Central memory CD8-positive, alpha-beta T cell (primary cell): ENCODE data around the gene MYO15A.

Experiments used
- ATAC-seq: fragments of 150-1000 bp; cut with Tn5 transposase; replicated peaks from 2 replicates; pipeline ENCODE4 v1.10.0; 2022; ENCODE audit warnings: mild to moderate bottlenecking, moderate FRiP score, moderate number of reproducible peaks; ENCODE audit not compliant: poor library complexity, severe bottlenecking; ENCODE audit errors: extremely low read depth
- DNase-seq, 2 donors: peaks; one replicate each; pipeline ENCODE4 v3.0.0; 2021; ENCODE audit warnings: low spot score in 2 of 2
- H3K27ac Mint-ChIP-seq: one replicate; pipeline ENCODE4 v1.8.0; 2022; ENCODE audit warnings: low read depth, mild to moderate bottlenecking, moderate library complexity, mixed read lengths
- H3K27me3 Mint-ChIP-seq: one replicate; pipeline ENCODE4 v1.8.0; 2022; ENCODE audit warnings: mixed read lengths
- H3K36me3 Mint-ChIP-seq: one replicate; pipeline ENCODE4 v1.8.0; 2022; ENCODE audit warnings: mild to moderate bottlenecking, moderate library complexity, mixed read lengths; ENCODE audit not compliant: insufficient read depth
- H3K4me1 Mint-ChIP-seq: one replicate; pipeline ENCODE4 v1.8.0; 2022; ENCODE audit warnings: mixed read lengths
- H3K4me3 Mint-ChIP-seq: one replicate; pipeline ENCODE4 v1.8.0; 2022; ENCODE audit warnings: mild to moderate bottlenecking, moderate library complexity, mixed read lengths
- H3K9me3 Mint-ChIP-seq: one replicate; pipeline ENCODE4 v1.8.0; 2022; ENCODE audit warnings: mixed read lengths

MYO15A gene

DNA sequence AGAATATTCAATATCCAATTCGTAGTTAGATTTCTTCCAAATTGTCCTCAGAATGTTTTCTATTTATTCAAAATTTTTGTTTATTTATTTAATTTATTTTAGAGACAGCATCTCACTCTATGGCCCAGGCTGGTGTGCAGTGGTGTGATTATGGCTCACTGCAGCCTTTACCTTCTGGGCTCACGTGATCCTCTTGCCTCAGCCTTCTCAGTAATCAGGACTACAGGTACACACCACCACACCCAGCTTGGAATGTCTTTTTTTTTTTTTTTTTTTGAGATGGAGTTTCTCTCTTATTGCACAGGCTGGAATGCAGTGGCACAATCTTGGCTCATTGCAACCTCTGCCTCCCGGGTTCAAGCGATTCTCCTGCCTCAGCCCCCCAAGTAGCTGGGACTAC lies 24.3 kb upstream of the MYO15A start:
- ATAC-seq (no peak), DNase-seq (no peak)
- Mint-ChIP-seq H3K27me3 (peaks cover 19% of the 10 kb centered on the region), H3K27ac (no peak overlapping the region), H3K36me3 (peaks cover 8% of the 10 kb centered on the region), H3K9me3 (no peaks in the 10 kb centered on the region), H3K4me3 (no peak overlapping the region), H3K4me1 (peaks cover 19% of the 10 kb centered on the region)

DNA sequence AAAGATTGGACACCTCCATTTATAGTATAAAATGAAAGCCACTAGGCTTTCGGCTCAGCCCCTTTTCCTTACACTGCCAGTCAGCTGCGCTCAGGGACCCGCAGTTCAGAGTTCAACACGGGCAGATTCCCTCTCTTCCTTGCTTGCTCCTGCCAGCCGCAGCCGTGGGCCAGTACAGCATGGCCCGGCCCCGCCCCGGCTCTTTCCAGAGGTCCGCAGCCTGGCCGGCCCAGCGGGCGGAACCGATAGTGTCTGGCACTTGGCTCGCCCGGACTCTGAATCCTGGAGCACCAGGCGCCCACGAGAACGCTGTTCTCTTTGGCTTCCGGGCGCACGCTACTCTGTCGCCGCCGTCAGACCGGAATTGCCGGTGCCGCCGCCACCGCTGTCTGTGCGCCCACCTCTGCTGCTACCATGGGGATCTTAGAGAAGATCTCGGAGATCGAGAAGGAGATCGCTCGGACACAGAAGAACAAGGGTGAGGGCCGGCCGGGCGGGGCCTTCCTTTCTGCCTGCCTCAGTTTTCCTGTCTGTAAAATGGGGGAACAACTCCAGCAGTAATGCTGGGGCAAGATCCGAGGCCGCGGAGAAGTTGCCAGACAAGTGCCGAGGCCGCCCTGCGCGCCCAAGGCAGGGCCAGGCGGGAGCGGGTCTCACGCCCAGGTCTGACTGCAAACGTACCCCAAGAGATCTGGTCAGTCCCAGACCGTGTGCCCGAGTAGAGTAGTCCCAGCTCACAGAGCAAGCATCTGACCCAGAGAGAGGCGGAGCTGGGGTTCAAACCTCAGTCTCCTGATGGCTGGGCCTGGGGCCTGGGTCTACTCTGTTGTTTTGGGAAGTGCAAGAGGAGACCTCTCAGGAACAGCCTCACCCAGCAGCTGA lies 20.7 kb upstream of the MYO15A start, which contains the start of gene DRG2:
DRG2 (plus strand) TSS at position 339 of the 882 bp plus-strand sequence; CDS start at position 415, 76 bp downstream.
- H3K4me1 Mint-ChIP-seq: peaks cover 37% of the 10 kb centered on the region
- ATAC-seq: peak; percentile 88
- H3K9me3 Mint-ChIP-seq: no peaks in the 10 kb centered on the region
- H3K27me3 Mint-ChIP-seq: no peaks in the 10 kb centered on the region
- peak; percentile 84 to 91 for DNase-seq
- peaks cover 15% of the 10 kb centered on the region for H3K36me3 Mint-ChIP-seq
- H3K4me3 Mint-ChIP-seq: peak within 1 kb of the TSS; percentile 96
- peak within 1 kb of the TSS; percentile 99 for H3K27ac Mint-ChIP-seq

DNA sequence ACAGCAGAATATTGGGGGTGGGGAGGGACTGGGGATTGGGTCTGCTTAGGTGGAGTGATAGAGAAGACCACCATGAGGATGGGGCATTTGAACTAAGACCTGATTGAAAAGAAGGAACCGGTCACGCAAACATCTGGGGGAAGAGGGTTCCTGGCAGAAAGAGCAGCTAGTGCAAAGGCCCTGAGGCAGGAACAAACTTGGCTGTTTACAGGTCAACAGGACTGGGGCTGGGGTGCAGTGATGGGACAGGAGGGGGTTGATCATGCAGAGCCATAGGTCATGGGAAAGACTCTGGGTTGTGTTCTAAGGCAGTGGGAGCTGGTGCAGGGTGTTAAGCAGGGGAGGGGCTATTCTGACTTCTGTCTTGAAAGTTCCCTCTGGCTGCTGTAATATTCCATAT lies 18.9 kb upstream of the MYO15A start:
- no peak for ATAC-seq

DNA sequence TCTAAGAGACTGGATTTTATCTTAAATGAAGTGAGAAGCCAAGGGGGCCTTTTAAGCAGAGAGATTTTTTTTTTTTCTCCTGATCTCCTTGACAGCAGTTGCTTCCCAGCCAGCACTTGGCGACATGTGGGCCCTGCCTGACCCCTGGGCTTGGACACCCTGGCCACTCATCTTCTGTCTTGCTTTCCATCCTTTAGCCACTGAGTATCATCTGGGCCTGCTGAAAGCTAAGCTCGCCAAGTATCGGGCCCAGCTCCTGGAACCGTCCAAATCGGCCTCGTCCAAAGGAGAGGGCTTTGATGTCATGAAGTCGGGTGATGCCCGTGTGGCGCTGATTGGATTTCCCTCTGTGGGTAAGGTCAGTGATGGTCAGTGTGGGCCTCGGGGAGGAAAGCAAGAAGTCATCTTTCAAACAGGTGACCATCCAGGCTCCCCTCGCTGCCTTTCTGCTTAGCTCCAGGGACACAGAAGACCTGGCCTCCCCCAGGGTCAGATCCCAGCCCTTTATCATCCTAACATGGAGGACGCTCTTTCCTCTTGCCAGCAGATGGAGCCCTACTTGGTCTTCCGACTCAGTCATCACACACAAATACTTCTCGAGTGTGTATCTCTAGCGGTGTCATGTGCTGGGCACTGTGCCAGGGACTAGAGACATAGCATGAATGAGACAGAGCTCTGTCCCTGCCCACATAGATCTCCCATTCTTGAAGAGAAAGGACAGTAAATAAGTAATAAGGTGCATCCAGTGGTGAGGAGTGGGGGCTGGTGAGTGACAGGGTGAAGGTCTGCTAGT lies 14.7 kb upstream of the MYO15A start:
- H3K9me3 Mint-ChIP-seq: no peaks in the 10 kb centered on the region
- DNase-seq (no peak), ATAC-seq (no peak)
- H3K4me3 Mint-ChIP-seq: no peak overlapping the region
- H3K4me1 Mint-ChIP-seq: peaks cover 30% of the 10 kb centered on the region
- H3K27me3 Mint-ChIP-seq: no peaks in the 10 kb centered on the region
- no peak overlapping the region for H3K27ac Mint-ChIP-seq
- peaks cover 44% of the 10 kb centered on the region for H3K36me3 Mint-ChIP-seq

More for the DNA sequence above, 18.9 kb upstream of the MYO15A start:
- Mint-ChIP-seq H3K9me3 (no peaks in the 10 kb centered on the region), H3K4me1 (peaks cover 37% of the 10 kb centered on the region), H3K36me3 (peaks cover 29% of the 10 kb centered on the region), H3K27me3 (no peaks in the 10 kb centered on the region), H3K4me3 (peak overlapping the region; percentile 96), H3K27ac (peak overlapping the region; percentile 99)
- no peak for DNase-seq

DNA sequence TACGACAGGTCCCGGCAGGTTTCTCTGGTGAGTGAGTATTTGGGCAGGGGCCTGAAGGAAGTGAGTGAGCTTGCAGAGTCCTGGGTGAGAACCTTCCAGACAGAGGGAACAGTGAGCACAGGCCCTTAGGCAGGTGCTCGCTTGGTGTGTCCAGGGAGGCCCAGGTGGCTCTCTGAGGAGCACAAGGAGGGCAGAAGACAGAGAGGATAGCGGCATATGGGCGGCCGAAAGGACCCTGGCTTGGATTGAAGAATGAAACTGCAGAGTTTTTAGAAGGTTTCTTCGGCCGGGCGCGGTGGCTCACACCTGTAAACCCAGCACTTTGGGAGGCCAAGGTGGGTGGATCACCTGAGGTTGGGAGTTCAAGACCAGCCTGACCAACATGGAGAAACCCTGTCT lies 14.1 kb upstream of the MYO15A start:
- Mint-ChIP-seq H3K27ac (no peak overlapping the region), H3K4me1 (peaks cover 24% of the 10 kb centered on the region), H3K36me3 (peaks cover 43% of the 10 kb centered on the region), H3K4me3 (no peak overlapping the region), H3K27me3 (no peaks in the 10 kb centered on the region), H3K9me3 (no peaks in the 10 kb centered on the region)
- ATAC-seq: no peak
- DNase-seq: no peak

DNA sequence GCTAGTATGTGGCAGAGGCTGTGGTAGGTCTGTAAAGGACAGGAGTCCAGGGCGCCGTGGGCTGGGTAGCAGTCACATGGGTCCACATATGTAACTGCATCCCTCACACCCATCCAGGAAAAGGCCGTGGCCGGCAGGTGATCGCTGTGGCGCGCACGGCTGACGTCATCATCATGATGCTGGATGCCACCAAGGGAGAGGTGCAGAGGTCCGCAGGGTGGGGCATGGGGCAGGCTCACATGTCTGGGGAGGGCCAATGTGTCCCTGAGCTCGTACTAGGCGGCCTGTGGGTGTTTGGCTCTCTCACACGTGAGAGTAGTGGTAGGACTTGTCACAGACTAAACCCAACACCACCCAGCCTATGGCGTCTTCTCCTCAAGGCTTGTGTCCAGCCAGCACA lies 9.0 kb upstream of the MYO15A start:
- Mint-ChIP-seq H3K9me3 (no peaks in the 10 kb centered on the region), H3K27me3 (no peaks in the 10 kb centered on the region), H3K4me1 (peaks cover 8% of the 10 kb centered on the region), H3K4me3 (no peak overlapping the region), H3K27ac (no peak overlapping the region), H3K36me3 (peaks cover 33% of the 10 kb centered on the region)
- no peak for DNase-seq
- ATAC-seq: no peak

DNA sequence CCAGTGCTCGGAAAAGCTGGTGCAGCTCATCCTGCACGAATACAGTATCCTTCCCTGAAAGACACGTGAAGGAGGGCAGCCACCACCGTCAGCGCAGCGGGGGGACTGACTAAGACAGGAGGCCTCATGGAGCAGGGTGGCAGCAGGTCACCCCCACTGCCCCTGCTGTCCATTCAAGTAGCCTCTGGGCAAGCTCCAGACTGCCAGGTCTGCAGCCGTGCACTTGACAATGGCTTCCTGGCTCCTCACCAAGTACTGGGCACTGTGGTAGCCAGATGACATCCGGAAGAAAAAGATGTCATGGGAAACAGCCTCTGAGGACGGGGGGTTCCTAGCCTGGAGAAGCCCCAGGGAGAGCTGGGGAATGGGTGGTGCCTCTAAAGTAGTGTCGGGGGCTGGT lies 7.9 kb upstream of the MYO15A start:
- Mint-ChIP-seq H3K27me3 (no peaks in the 10 kb centered on the region), H3K4me3 (no peak overlapping the region), H3K9me3 (no peaks in the 10 kb centered on the region), H3K27ac (no peak overlapping the region), H3K36me3 (peaks cover 27% of the 10 kb centered on the region), H3K4me1 (peaks cover 8% of the 10 kb centered on the region)
- DNase-seq (no peak), ATAC-seq (no peak)

DNA sequence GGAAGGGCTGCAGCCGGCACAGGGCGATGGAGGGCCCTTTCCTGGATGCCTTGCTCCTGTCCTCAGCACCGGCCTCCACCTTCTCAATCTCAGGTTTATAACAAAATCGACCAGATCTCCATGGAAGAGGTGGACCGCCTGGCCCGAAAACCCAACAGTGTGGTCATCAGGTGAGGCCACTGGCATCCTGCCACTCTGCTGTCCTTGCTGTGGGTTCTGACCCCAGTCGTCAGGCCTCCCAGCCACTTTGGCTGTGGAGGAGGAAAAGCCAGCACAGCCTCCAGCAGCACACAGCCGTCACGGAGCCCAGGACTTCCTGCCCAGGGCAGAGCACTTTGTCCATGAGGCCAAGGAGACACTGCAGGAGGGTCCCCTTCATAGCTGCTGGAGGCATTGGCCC lies 6.7 kb upstream of the MYO15A start:
- Mint-ChIP-seq H3K4me3 (no peak overlapping the region), H3K9me3 (no peaks in the 10 kb centered on the region), H3K36me3 (peaks cover 16% of the 10 kb centered on the region), H3K27ac (no peak overlapping the region), H3K27me3 (no peaks in the 10 kb centered on the region), H3K4me1 (no peaks in the 10 kb centered on the region)
- no peak for DNase-seq
- no peak for ATAC-seq

DNA sequence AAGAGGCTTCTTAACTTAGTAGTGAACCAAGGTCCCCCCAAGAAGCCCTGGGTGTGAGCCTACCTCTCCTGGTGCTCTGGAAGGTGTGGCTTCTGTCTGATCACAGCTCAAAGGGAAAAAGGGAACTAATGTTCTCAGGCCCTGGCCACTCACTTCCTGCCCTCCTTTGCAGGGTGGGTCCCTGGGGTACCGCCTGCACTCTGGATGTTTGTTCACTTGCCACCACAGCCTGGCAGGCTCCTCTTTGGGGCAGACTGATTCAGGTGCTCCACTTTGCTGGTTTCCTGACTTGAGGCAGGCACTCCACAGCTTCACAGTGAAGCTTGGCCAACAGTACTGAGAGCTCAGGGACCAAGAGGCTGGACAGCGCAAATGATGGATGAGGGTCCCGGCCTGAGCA lies 5.9 kb upstream of the MYO15A start:
- Mint-ChIP-seq H3K4me1 (no peaks in the 10 kb centered on the region), H3K36me3 (peaks cover 14% of the 10 kb centered on the region), H3K27me3 (no peaks in the 10 kb centered on the region), H3K9me3 (no peaks in the 10 kb centered on the region), H3K27ac (peak overlapping the region; percentile 60), H3K4me3 (no peak overlapping the region)
- ATAC-seq: no peak
- no peak for DNase-seq

DNA sequence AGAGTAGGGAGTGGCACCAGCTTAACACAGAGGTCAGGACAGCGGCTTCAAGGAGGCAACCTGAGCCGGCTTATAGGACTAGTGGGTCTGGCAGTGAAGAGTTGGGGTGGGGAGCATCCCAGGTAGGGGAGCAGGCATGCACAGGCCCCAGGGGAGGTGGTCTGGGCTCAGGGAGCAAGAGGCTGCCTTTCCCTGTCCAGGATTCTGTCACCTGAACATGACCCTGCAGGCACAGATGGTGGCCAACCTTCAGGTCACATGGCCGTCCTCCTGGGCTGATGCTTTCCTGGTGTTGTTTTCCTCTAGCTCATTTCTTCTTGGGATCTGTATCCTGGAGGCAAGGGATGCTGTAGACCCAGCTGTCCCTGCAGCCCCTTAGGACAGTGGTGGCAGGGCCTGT lies 3.5 kb upstream of the MYO15A start:
- peaks cover 14% of the 10 kb centered on the region for H3K36me3 Mint-ChIP-seq

DNA sequence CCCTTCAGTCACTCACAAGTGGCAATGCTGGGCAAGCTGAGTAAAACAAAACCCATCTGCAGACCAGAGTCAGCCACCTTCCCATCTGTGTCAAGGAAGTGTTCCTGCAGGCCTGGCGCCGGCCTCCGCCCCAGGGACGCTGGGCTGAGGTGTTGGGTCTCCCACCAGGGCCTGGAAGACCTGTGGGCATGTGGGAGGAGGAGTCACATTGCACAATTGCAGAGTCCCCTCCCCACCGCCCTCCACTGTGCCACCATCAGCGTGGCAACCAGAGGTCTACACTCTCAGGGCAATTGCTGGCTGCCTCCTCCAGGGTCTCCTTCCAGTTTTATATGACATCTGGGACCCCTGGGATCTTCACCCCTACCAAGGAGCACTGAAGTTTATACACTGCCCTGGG lies 3.0 kb upstream of the MYO15A start:
- Mint-ChIP-seq H3K27ac (no peak overlapping the region), H3K4me3 (no peak overlapping the region), H3K4me1 (peaks cover 4% of the 10 kb centered on the region), H3K9me3 (no peaks in the 10 kb centered on the region), H3K36me3 (peaks cover 10% of the 10 kb centered on the region), H3K27me3 (no peaks in the 10 kb centered on the region)
- no peak for DNase-seq
- ATAC-seq: no peak

More for the DNA sequence above, 3.5 kb upstream of the MYO15A start:
- no peaks in the 10 kb centered on the region for H3K27me3 Mint-ChIP-seq
- no peak overlapping the region for H3K4me3 Mint-ChIP-seq
- H3K27ac Mint-ChIP-seq: peak overlapping the region; percentile 29
- DNase-seq: no peak
- ATAC-seq: no peak
- no peaks in the 10 kb centered on the region for H3K9me3 Mint-ChIP-seq
- H3K4me1 Mint-ChIP-seq: peaks cover 4% of the 10 kb centered on the region

DNA sequence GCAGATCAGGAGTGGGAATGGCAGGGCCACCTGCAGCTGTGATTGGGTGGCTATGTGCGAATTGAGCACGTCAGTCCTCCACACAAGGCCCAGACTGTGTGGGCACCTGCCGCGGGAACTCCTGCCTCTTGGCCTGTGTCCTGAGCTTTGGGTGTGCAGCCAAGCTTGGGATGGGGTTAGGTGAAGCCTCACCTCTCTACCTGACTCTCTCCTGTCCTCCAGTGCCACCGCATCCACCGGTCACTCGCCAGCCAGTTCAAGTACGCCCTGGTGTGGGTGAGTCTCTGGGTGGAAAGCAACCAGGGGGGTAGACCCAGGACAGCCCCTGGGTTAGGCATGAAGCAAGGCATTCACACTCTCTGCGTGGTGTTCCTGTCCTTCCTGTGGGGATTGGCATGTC lies 2.3 kb upstream of the MYO15A start:
- Mint-ChIP-seq H3K27ac (no peak overlapping the region), H3K9me3 (no peaks in the 10 kb centered on the region), H3K27me3 (no peaks in the 10 kb centered on the region), H3K36me3 (peaks cover 10% of the 10 kb centered on the region), H3K4me1 (peaks cover 4% of the 10 kb centered on the region), H3K4me3 (no peak overlapping the region)
- DNase-seq: no peak
- no peak for ATAC-seq
